Neural progenitor cell (in vitro differentiated cells): ENCODE measurements around the gene CHCT1.
"Not testable (repeated sequence)": the region's sequence is repeated elsewhere in the genome, so short reads cannot be mapped to it uniquely, and the experiment has no call there.

Source experiments
- EZH2 ChIP-seq: fragments of 200-600 bp; sonication (generic); IDR thresholded peaks from 2 replicates; pipeline ENCODE4 v1.6.1; 2017; ENCODE audit warnings: antibody characterized with exemption, mild to moderate bottlenecking, moderate library complexity
- TF ChIP-seq, protein P1 (sequence below): fragments of 200-600 bp; sonication (generic); IDR thresholded peaks from 2 replicates; pipeline ENCODE4 v1.5.1; 2017; ENCODE audit warnings: antibody characterized with exemption, mild to moderate bottlenecking

DNA sequence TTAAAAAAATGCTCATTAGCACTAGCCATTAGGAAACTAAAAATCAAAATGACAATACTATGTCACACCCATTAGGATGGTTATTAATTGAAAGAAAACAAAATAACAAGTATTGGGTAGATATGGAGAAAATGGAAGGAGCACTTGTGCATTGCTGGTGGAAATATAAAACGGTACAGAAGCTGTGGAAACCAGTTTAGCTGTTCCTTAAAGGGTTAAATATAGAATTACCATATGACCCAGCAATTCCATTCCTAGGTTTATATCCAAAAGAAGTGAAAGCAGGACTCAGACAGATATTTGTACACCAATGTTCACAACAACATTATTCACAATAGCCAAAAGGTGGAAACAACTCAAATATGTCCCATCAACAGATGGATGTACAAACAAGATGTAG lies 44.1 kb upstream of the CHCT1 start:
- TF ChIP-seq, protein P1, sequence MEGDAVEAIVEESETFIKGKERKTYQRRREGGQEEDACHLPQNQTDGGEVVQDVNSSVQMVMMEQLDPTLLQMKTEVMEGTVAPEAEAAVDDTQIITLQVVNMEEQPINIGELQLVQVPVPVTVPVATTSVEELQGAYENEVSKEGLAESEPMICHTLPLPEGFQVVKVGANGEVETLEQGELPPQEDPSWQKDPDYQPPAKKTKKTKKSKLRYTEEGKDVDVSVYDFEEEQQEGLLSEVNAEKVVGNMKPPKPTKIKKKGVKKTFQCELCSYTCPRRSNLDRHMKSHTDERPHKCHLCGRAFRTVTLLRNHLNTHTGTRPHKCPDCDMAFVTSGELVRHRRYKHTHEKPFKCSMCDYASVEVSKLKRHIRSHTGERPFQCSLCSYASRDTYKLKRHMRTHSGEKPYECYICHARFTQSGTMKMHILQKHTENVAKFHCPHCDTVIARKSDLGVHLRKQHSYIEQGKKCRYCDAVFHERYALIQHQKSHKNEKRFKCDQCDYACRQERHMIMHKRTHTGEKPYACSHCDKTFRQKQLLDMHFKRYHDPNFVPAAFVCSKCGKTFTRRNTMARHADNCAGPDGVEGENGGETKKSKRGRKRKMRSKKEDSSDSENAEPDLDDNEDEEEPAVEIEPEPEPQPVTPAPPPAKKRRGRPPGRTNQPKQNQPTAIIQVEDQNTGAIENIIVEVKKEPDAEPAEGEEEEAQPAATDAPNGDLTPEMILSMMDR: not testable (repeated sequence)
- not testable (repeated sequence) for TF ChIP-seq EZH2
